HG02870 (cell line): ENCODE data around the gene NEK3.
"Not testable (repeated sequence)": the region's sequence is repeated elsewhere in the genome, so short reads cannot be mapped to it uniquely, and the experiment has no call there.

ENCODE experiments used
- ATAC-seq: cut with Tn5 transposase; IDR thresholded peaks from one replicate; pipeline ENCODE4 v1.9.1; 2021; ENCODE audit warnings: mild to moderate bottlenecking, moderate library complexity; ENCODE audit not compliant: unreplicated experiment

NEK3 gene, protein sequence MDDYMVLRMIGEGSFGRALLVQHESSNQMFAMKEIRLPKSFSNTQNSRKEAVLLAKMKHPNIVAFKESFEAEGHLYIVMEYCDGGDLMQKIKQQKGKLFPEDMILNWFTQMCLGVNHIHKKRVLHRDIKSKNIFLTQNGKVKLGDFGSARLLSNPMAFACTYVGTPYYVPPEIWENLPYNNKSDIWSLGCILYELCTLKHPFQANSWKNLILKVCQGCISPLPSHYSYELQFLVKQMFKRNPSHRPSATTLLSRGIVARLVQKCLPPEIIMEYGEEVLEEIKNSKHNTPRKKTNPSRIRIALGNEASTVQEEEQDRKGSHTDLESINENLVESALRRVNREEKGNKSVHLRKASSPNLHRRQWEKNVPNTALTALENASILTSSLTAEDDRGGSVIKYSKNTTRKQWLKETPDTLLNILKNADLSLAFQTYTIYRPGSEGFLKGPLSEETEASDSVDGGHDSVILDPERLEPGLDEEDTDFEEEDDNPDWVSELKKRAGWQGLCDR

DNA sequence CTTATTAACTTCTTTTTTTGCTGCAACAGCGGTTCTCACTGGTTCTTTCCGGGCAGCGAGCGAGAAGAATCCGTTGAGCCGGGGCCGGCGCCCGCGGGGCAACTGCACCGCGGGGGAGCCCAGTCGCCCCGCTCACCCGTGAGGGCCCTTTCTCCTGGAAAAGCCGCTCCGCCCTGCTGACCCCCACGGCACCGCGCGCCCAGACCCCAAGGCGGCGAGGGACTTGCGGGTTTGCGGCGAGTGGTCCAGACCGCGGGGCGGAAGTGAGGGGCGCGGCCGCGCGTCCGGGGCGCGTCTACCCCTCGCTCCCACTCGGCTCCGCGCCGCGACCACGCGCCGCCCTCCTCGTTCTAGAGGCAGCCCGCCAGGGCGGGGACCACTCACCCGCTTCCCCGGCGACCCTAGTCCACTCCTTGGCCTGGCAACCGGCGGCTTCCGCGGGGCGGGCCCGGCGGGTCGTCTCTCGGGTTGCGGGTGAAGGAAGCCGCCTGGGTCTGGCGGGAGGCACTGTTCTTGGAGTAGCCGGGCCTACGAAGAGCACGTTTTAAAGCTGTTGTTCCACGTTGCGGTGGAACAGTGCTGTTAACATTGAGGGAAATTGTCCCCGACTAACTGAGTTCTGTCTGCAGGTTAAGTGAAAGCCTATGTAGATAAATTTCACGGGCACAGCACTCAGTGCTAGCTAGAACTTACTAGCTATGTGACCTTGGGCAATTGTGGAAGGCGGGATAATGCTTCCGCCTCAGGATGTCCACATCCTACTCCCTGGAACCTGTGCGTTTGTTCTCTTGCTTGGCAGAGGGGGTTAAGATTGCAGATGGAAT is at the start of gene NEK3:
Gene NEK3 (minus strand): TSS at position 439 of the 824 bp plus-strand sequence. CDS start 3,406 bp downstream, outside the sequence.
- peak; percentile 63 for ATAC-seq

DNA sequence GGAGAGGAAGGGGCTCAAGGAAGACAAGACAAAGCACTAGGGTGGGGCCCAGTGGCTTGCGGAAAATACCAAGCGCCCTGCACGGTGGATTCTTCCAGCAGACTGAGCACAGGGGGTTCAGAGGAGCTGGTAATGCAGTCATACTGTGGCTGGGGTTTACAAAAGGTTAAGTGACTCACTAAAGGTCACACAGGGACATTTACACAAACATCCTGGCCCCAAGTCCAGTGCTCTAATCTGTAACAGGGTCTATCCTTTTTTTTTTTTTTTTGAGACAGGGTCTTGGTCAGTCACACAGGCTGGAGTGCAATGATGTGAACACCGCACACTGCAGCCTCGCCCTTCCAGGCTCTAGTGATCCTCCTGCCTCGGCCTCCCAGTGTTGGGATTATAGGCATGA is 49.0 kb upstream of the NEK3 start:
- not testable (repeated sequence) for ATAC-seq

GRCh38 chr13:52207896-52208295 is 48.5 kb upstream of the NEK3 start:
- ATAC-seq = not testable (repeated sequence)

DNA sequence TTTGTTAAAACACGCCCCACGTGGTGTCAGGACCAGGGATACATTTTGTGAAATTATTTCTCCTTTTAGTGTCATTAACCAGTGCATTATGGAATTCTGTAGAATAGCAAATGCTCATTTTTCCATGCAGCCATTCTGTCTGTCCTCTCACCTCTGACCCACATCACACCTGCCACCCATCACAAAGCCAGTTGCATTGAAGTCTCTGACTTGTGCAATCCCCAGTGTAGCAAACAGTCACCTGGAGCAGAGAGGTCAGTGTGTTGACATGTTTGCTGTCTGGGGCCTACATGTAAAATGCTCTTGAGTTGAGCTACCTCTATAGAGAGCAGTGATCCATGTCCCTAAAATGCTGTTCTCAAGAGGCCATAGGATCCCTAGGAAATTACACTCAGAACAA is 47.9 kb upstream of the NEK3 start:
- ATAC-seq = not testable (repeated sequence)

DNA sequence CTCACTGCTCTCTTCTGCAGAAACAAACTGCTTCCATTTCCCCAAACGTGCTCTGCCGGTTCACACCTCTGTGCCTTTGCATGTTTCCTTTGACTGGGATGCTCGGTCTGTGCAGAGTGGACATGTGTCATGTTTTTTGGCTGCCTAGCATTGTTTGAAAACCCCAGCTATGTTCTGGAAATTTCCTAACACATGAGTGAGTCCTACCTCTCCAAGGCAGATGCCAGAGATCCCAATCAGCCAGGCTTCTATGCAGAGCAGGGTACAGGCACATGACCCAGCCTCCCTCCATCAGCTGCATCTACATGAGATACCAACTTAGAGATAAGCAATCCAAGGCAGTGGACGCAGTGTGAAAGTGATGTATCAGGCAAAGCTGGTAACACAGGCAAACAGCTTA is 45.1 kb upstream of the NEK3 start:
- not testable (repeated sequence) for ATAC-seq

DNA sequence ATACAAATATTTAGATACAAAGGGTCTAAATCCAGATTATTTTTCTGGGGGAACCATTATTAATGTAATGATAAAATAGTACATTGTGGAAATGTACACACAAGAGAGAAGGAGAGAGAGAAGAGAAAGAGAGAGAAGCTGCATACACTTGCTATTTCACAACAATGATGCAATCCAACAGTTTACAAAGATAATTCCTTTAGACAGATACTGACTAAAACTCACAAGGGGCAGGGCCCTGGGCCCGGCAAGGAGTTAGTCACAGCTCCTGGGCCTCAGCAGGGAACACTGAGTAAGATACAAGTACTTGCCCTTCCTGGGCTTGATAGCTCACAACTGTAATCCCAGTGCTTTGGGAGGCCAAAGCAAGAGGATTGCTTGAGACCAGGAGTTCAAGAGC is 44.5 kb upstream of the NEK3 start:
- ATAC-seq = not testable (repeated sequence)

GRCh38 chr13:52202506-52202905 is 43.1 kb upstream of the NEK3 start:
- not testable (repeated sequence) for ATAC-seq

DNA sequence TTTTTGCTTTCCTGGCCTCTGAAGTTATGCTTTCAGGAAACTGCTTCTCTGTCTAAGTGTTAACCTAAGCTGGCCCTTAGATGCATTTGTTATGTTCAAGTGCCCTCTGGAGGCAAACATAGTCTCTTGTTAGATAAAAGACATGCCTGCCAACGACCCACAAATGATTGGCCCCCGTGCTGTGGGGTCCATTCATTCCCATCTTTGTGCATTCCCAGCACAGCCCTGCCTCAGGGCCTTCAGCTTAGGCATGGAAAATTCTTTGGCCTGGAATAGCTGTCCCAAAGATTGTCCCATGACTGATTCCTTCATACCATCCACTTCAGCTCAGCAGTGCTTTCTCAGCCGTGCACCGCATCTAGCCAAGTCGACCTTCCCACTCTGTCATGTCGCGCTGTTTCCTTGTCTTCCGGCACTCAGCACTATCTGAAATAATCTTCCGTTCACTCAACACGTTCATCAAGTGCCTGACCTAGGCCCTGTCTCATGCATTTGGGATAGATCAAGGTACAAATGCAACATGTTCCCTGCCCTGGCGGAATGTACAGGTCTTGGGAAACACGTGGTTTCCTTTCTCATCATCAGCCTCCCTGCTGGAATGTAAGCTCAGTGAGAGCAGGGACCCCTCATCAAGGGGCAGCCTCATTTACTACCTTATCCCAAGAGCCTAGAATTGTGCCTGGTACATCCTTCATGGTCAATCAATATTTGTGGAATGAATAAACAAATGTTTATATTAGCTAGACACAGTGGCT is 42.2 kb upstream of the NEK3 start:
- not testable (repeated sequence) for ATAC-seq

- ATAC-seq = peak; percentile 46
Observed at GRCh38 chr13:52195401-52195837, 36.0 kb upstream of the NEK3 start.

GRCh38 chr13:52194184-52194868 is 34.9 kb upstream of the NEK3 start:
- peak; percentile 85 for ATAC-seq

DNA sequence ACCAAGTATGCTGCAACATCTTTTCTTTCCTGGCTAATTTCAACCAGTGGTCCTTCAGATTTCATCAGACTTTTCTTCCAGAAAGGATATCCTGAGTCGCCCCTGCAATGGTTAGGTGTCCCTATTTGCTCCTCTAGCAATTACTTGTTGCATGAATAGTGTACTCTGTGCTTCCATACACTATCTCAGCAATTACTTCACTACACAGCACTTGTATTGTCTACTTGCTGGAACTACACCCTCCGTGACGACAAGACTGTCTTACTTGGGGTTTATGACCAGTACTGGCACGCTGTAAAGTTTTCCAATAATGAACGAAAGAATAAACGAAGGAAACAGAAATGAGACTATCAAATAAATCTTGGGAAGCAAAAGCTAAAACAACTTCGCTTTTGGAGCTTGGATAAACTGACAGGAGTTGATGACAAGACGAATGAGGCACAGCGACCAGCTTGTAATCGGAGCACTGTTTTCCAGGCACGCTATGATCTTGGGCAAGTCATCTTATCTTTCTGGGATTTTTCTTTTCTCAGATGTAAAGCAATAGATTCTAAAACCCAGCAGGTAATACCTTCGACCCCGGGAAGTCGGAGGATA is 34.3 kb upstream of the NEK3 start:
- ATAC-seq = not testable (repeated sequence)

DNA sequence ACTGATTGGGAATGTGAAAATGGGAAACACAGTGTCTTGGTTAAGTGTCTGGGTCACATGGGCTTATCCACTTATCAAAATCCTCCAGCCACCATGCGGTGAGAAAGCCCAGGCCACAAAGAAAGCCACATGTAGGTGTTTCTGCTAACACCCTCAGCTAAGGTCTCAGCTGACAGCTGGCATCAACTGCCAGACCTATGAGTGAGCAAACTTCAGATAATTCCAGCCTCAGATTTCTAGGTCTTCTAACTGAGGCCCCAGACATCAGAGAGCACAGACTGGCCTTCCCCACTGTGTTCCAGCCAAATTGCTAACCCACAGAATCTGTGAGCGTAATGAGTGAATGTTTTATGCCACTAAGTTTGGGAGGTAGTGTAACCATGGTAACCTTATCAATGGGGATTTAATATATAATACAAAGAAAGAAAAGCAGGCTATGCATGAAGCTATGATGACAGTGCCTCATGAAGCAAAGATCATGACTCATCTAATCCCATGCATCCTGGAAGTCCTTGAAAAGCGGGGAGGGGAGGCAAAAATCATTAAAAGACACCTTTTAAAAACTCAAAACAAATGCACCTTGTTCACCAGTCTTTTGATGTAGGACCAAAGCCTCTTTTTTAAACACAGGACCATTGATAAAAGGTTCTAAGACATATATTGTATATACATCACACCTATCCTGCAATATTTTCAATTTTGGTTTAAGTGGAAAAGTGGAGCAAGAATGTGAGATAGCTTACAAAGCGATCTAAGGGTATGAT is 28.2 kb upstream of the NEK3 start:
- not testable (repeated sequence) for ATAC-seq

DNA sequence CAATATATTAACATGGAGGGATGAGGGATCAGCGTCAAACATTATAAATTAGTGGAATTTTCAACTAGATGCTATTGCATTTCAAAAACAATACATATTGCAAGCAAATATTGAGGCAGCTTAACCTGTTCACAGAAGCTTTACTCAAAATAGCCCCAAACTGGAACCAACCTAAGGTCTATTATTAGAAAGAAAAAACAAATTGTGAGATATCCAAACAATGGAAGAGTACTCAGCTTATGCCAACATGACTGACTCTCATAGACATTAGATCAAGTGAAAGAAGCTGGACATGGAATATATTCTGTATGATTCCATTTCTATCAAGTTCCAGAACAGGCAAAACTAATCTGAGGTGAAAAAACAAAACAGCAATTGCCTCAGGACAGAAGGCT is 27.6 kb upstream of the NEK3 start:
- no peak for ATAC-seq

DNA sequence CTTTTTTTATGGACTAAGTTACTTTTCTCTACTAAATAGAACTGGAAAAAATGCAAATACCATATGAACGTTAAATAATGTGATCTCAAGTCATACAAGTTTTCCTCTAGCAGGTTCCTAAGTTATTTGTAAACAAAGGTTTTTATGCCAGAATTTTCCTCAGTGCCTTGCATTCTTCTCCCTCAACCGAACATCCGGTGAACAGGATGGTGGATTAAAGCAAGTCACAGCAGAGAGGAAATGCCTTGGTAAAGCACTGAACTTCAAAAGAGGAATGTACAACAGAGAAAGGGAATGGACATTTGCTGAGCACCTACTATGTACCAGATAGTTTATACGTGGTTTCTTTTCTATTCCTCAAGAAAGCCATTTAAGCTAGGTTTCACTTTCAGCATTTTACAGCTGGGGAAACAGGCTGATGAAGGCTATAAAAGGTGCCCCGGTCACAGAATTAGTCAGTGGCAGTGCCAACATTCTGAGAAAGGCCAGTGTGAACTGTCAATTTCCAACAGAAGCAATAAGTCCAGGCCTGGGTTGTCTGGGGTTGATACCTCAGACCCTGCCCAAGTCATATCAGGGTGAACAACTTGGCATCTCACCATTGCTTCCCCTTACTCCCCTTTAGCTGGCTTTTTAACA is 22.0 kb upstream of the NEK3 start:
- not testable (repeated sequence) for ATAC-seq

DNA sequence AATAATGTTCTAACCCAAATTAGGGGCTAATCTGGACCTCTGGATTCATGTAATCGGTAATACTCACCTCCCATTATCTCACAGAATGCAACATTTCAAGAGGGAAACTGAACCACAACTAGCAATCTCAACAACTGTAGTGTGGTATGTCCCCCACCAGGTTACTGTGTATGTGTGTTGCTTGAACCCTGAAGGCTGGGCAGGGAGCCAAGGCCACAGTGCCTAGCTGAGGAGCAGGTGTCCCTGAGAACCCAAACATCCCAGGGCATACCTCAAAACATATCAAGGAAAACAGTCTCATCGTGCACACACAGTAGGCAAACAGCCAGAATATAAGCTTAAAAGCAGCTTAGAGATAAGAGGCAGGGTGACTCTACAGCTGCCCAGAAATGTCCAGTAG is 20.5 kb upstream of the NEK3 start:
- ATAC-seq = no peak

DNA sequence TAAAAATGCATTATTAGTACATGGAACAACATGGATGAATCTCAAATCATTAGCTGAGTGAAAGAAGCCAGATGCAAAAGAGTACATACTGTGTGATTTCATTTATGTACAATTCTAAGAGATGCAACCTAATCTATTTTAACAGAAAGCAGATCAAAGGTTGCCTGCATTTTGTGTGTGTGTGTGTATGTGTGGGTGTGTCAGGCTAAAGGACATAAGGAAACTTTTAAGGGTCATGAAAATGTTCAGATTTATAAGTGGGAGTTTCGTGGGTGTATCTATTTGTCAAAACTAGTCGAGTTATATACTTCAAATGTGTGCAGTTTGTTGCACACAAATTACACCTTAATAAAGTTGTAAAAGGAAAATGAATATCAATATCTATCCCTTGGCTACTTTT is 17.9 kb upstream of the NEK3 start:
- no peak for ATAC-seq

DNA sequence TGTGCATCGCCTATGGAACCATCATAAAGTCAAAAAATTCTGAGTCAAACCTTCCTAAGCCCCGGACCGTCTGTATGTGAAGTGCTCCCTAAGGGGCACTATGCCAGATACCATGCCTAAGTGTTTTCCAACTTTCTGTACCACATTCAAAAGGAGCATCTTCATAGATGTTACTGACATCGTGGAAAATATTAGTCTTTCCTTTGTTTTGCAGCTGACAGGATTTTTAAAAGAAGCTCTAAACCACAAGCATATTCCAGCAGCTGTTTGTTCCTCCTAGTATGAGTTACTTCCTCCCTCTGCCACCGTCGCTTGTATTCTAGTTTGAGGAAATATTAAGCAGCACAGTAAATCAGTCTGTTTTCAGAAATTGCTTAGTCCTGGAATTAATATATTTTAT is 14.6 kb upstream of the NEK3 start:
- not testable (repeated sequence) for ATAC-seq

GRCh38 chr13:52173373-52173772 is 14.0 kb upstream of the NEK3 start:
- ATAC-seq = no peak

GRCh38 chr13:52171686-52172085 is 12.3 kb upstream of the NEK3 start:
- ATAC-seq = not testable (repeated sequence)
